MCF 10A (cell line): Measurements from ENCODE around the gene TOMM70. TPM values are rescaled to one million over a fixed set of nuclear protein-coding genes. Genes with fewer than 3 reads are reported as not detected.

Experiments
- BruUV-seq: library from RNA; stranded (reverse); fragments of 400-500 nt; replicated peaks from 2 replicates; lab custom pipeline; 2021; lab: Mats Ljungman, UMichigan
- CTCF ChIA-PET: fragments of 300-600 bp; sonication (Branson Sonifier 250); formaldehyde crosslinking; extraction: SDS; loops from one replicate; lab custom pipeline; 2021; ENCODE audit warnings: antibody characterized with exemption, inconsistent platforms; lab: Yijun Ruan, JAX
- POLR2A ChIA-PET: fragments of 300-600, 350-650 bp; sonication (Branson Sonifier 250); formaldehyde crosslinking; extraction: SDS; loops from one replicate; lab custom pipeline; 2020; ENCODE audit warnings: antibody characterized with exemption, inconsistent platforms; lab: Yijun Ruan, JAX
- DNase-seq: peaks from one replicate; pipeline ENCODE4 v3.0.0-alpha.2; 2018; ENCODE audit not compliant: unreplicated experiment
- H3K27ac Mint-ChIP-seq: one replicate; pipeline ENCODE4 v1.8.0; 2022; ENCODE audit warnings: mild to moderate bottlenecking, low read depth, mixed read lengths; ENCODE audit not compliant: unreplicated experiment
- H3K27me3 Mint-ChIP-seq: one replicate; pipeline ENCODE4 v1.8.0; 2022; ENCODE audit warnings: mixed read lengths; ENCODE audit not compliant: insufficient read depth, unreplicated experiment
- H3K36me3 Mint-ChIP-seq: one replicate; pipeline ENCODE4 v1.8.0; 2022; ENCODE audit warnings: mild to moderate bottlenecking, moderate library complexity, mixed read lengths; ENCODE audit not compliant: insufficient read depth, unreplicated experiment
- H3K4me1 Mint-ChIP-seq: one replicate; pipeline ENCODE4 v1.8.0; 2022; ENCODE audit warnings: mixed read lengths; ENCODE audit not compliant: insufficient read depth, unreplicated experiment
- H3K4me3 Mint-ChIP-seq: one replicate; pipeline ENCODE4 v1.8.0; 2022; ENCODE audit warnings: mild to moderate bottlenecking, moderate library complexity, mixed read lengths; ENCODE audit not compliant: unreplicated experiment
- H3K9me3 Mint-ChIP-seq: one replicate; pipeline ENCODE4 v1.8.0; 2022; ENCODE audit warnings: mixed read lengths; ENCODE audit not compliant: unreplicated experiment
- CTCF ChIP-seq: fragments of 200-600 bp; IDR thresholded peaks from one replicate; pipeline ENCODE4 v1.8.0; 2022; ENCODE audit warnings: antibody characterized with exemption, mild to moderate bottlenecking; ENCODE audit not compliant: unreplicated experiment
- intact Hi-C: fragments of 100-400 bp; cut with micrococcal nuclease; formaldehyde crosslinking; loops from 2 replicates; pipeline ENCODE4 v1.14.1; 2022
- total RNA-seq: library from RNA; stranded (reverse); gene quantifications from 2 replicates; pipeline ENCODE4 v1.2.3, GENCODE V29; 2022

TOMM70 gene
- total RNA-seq, 1 experiment from 2014 or later: 58.2 TPM

- Mint-ChIP-seq H3K27ac (no peak overlapping the region), H3K4me3 (no peak overlapping the region), H3K27me3 (no peaks in the 10 kb centered on the region), H3K4me1 (peaks cover 5% of the 10 kb centered on the region), H3K36me3 (peaks cover 70% of the 10 kb centered on the region), H3K9me3 (no peaks in the 10 kb centered on the region)
- TF ChIP-seq CTCF: no peak
- CTCF ChIA-PET: interaction anchor here (0.6 to 2.1 kb wide), 6 partner anchors 16 to 524 kb away, joined by 3 to 7 read pairs (median 4); no protein-coding TSS in a partner anchor
- no peak for DNase-seq
- POLR2A ChIA-PET: interaction anchor here (0.7 to 2.2 kb wide), 4 partner anchors 9 to 30 kb away, joined by 3 to 5 read pairs (median 4); no protein-coding TSS in a partner anchor
- intact Hi-C loops: no loop called here
- BruUV-seq: no TSS peak
Measured at GRCh38 chr3:100360757-100361496, 40.0 kb downstream of the TOMM70 start.

GRCh38 chr3:100359035-100359434 lies 41.9 kb downstream of the TOMM70 start:
- Mint-ChIP-seq H3K27ac (no peak overlapping the region), H3K27me3 (no peaks in the 10 kb centered on the region), H3K36me3 (peaks cover 51% of the 10 kb centered on the region), H3K9me3 (no peaks in the 10 kb centered on the region), H3K4me3 (no peak overlapping the region), H3K4me1 (peaks cover 5% of the 10 kb centered on the region)
- no peak for DNase-seq
- intact Hi-C loops: no loop called here
- no TSS peak for BruUV-seq
- CTCF ChIA-PET: interaction anchor here (0.8 to 2.1 kb wide), 3 partner anchors 10 to 231 kb away, joined by 3 to 7 read pairs (median 3); no protein-coding TSS in a partner anchor
- no peak for TF ChIP-seq CTCF
- POLR2A ChIA-PET: interaction anchor here (0.6 to 2.2 kb wide), 5 partner anchors 13 to 88 kb away, joined by 3 to 5 read pairs (median 3); no protein-coding TSS in a partner anchor

GRCh38 chr3:100358413-100358812 lies 42.5 kb downstream of the TOMM70 start:
- Mint-ChIP-seq H3K9me3 (no peaks in the 10 kb centered on the region), H3K4me3 (no peak overlapping the region), H3K27ac (no peak overlapping the region), H3K36me3 (peaks cover 51% of the 10 kb centered on the region), H3K27me3 (no peaks in the 10 kb centered on the region), H3K4me1 (peaks cover 5% of the 10 kb centered on the region)
- no peak for DNase-seq
- TF ChIP-seq CTCF: no peak
- ChIA-PET POLR2A (interaction anchor here (0.9 kb wide), 1 partner anchor 18 kb away, joined by 3 read pairs; no protein-coding TSS in a partner anchor), CTCF (interaction anchor here (2.1 kb wide), 1 partner anchor 42 kb away, joined by 7 read pairs; no protein-coding TSS in a partner anchor)
- no TSS peak for BruUV-seq
- intact Hi-C loops: no loop called here

GRCh38 chr3:100354850-100355249 lies 46.0 kb downstream of the TOMM70 start:
- H3K36me3 Mint-ChIP-seq: peaks cover 54% of the 10 kb centered on the region
- no peak for TF ChIP-seq CTCF
- H3K27me3 Mint-ChIP-seq: no peaks in the 10 kb centered on the region
- ChIA-PET POLR2A (interaction anchor here (1.0 to 1.1 kb wide), 3 partner anchors 9 to 47 kb away, joined by 3 to 4 read pairs (median 3); partner anchors contain the start of gene LNP1), CTCF (interaction anchor here (0.6 to 1.5 kb wide), 5 partner anchors 11 to 544 kb away, joined by 3 to 7 read pairs (median 3); no protein-coding TSS in a partner anchor)
- no peak for DNase-seq
- H3K9me3 Mint-ChIP-seq: no peaks in the 10 kb centered on the region
- no peak overlapping the region for H3K27ac Mint-ChIP-seq
- H3K4me3 Mint-ChIP-seq: no peak overlapping the region
- no peaks in the 10 kb centered on the region for H3K4me1 Mint-ChIP-seq
- intact Hi-C loops: no loop called here
- BruUV-seq: no TSS peak
